Loucy (cell line): Measurements from ENCODE around the gene PODN.

Experiments used
- EZH2phosphoT487 ChIP-seq: fragments of 200-600 bp; IDR thresholded peaks from 2 replicates; pipeline ENCODE4 v1.6.1; 2018; ENCODE audit warnings: antibody characterized with exemption, mild to moderate bottlenecking, moderate library complexity, borderline replicate concordance
- TF ChIP-seq, protein P1 (sequence below): fragments of 200-600 bp; sonication (generic); conservative IDR thresholded peaks from 2 replicates; pipeline ENCODE4 v1.5.1; 2014; ENCODE audit warnings: mild to moderate bottlenecking, antibody characterized with exemption, low read length

DNA sequence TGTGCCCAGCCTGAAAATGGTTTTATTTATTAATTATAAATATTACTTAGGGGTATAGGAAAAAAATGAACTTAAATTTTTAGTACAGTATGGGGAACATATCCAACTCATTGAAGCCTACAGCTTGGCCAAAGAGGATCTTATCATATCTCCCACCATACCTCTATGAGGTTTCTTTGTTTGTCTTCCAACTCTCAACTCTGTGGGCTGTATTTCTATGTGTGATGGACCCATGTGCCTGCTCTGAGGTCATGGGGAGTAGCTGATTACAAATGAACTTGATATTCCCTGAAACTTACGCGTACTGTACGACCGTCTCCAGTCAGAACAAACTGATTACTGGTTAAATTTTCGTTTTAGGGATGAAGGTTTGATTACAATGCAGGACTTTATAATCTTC lies 41.4 kb upstream of the PODN start:
- TF ChIP-seq, protein P1, sequence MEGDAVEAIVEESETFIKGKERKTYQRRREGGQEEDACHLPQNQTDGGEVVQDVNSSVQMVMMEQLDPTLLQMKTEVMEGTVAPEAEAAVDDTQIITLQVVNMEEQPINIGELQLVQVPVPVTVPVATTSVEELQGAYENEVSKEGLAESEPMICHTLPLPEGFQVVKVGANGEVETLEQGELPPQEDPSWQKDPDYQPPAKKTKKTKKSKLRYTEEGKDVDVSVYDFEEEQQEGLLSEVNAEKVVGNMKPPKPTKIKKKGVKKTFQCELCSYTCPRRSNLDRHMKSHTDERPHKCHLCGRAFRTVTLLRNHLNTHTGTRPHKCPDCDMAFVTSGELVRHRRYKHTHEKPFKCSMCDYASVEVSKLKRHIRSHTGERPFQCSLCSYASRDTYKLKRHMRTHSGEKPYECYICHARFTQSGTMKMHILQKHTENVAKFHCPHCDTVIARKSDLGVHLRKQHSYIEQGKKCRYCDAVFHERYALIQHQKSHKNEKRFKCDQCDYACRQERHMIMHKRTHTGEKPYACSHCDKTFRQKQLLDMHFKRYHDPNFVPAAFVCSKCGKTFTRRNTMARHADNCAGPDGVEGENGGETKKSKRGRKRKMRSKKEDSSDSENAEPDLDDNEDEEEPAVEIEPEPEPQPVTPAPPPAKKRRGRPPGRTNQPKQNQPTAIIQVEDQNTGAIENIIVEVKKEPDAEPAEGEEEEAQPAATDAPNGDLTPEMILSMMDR, result no peak
- TF ChIP-seq EZH2phosphoT487, result no peak
